DOHH2 (cell line): Measurements from ENCODE around the gene MAP4K2.

Experiments used
- CTCF ChIP-seq: fragments of 200-600 bp; sonication (generic); IDR thresholded peaks from one replicate; pipeline ENCODE4 v1.5.1; 2014; ENCODE audit warnings: antibody characterized with exemption, mild to moderate bottlenecking, low read depth, low read length; ENCODE audit not compliant: poor library complexity, severe bottlenecking
- EZH2phosphoT487 ChIP-seq: fragments of 200-600 bp; sonication (generic); IDR thresholded peaks from 2 replicates; pipeline ENCODE4 v1.6.1; 2017; ENCODE audit warnings: borderline replicate concordance, mild to moderate bottlenecking, antibody characterized with exemption, low read length, moderate library complexity, mixed read lengths

- TF ChIP-seq CTCF, result no peak
- TF ChIP-seq EZH2phosphoT487, result no peak
Measured at GRCh38 chr11:64817476-64817875, 14.5 kb upstream of the MAP4K2 start.
